HS-27A (cell line): ENCODE data around the gene MYH11.
"Not testable (repeated sequence)": the region's sequence is repeated elsewhere in the genome, so short reads cannot be mapped to it uniquely, and the experiment has no call there.

Source experiments
- DNase-seq: peaks from one replicate; pipeline ENCODE4 v3.0.0-alpha.2; 2012; ENCODE audit warnings: low read depth, missing footprints

Gene MYH11

GRCh38 chr16:15809297-15809696 lies 47.5 kb downstream of the MYH11 start:
- DNase-seq = not testable (repeated sequence)

DNA sequence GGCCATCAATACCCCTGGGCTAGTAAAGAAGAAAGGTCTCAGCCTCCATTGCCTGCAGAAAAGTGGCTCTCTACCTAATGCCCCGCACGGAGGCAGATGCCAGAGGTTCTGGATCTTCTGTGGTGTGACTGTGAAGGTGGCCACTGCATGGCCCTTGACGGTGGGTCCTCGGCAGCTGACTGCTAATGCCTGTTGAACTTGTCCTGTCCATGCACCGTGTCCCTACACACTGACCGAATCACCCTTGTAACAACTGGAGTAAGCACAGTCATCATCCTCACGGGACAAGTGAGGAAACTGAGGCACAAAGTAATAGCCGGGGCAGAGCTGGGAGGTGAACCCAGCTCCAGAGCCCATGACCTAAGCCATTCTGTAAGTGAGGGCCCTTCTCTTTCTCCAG lies 48.8 kb downstream of the MYH11 start:
- no peak for DNase-seq

DNA sequence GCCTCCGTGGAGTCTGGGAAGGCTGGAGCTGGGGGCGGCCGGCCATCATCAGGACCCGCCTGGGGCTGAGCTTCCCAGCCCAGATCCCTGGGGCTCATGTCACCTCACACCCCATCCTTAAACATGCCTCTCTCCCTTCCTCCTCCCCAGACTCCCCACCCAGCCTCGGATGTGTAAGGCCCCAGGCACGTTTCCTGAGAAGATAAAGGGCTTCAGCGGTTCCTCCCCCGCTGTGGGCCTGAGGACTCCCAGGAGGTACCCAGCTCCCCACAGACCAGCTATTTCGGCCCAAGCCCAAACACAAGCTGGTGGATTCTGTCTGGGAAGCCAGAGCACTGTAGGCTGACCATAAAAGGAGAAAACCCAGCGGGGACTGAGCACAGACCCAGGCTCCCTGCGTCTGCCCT lies 49.2 kb downstream of the MYH11 start:
- DNase-seq = no peak

- DNase-seq = no peak
Observed at GRCh38 chr16:15803618-15804017, 53.2 kb downstream of the MYH11 start.

- no peak for DNase-seq
Observed at GRCh38 chr16:15799851-15800495, 56.9 kb downstream of the MYH11 start.

- DNase-seq = no peak
Observed at GRCh38 chr16:15798671-15799070, 58.2 kb downstream of the MYH11 start.

GRCh38 chr16:15796885-15797284 lies 59.9 kb downstream of the MYH11 start:
- DNase-seq = no peak

DNA sequence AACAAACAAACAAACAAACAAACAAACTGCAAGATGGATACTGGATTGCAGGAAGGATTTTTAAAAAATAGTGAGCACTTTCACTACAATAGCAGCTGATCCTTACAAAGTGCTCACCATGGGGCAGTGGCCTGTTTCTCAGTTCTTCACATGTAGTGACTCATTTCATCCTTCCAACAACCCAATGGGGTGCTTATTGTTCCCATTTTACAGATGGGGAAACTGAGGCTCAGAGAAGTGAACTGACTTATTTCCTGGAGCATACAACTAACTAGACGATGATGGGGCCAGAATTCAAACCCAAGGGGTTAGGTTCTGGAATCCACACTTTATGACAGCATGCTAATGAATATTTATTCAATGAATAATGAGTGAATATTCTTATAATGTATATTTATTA lies 61.2 kb downstream of the MYH11 start:
- no peak for DNase-seq

- DNase-seq = no peak
Observed at GRCh38 chr16:15792563-15792971, 64.3 kb downstream of the MYH11 start.

GRCh38 chr16:15790458-15790857 lies 66.4 kb downstream of the MYH11 start:
- no peak for DNase-seq

GRCh38 chr16:15789816-15790215 lies 67.0 kb downstream of the MYH11 start:
- DNase-seq = not testable (repeated sequence)

- DNase-seq = no peak
Observed at GRCh38 chr16:15788846-15789239, 68.0 kb downstream of the MYH11 start.

DNA sequence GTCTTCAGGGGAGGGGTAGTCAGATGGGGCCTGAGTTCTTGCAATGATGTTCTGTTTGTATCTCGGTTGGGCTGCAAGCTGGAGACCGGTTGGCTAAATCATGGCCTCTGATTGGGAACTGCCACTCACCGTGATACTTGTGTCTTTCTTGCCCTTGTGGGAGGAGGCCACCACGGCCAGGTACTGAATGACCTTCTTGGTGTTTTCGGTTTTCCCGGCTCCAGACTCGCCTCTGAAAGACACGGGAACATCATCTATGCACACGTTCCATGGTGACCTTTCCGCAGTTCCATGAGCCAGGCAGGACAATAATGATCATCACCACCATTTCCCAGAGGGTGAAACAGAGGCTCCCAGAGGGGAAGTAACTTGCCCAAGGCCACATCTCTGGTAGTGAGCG lies 70.3 kb downstream of the MYH11 start:
- no peak for DNase-seq

GRCh38 chr16:15785386-15786059 lies 71.3 kb downstream of the MYH11 start:
- no peak for DNase-seq

GRCh38 chr16:15783985-15784384 lies 72.8 kb downstream of the MYH11 start:
- DNase-seq = no peak

DNA sequence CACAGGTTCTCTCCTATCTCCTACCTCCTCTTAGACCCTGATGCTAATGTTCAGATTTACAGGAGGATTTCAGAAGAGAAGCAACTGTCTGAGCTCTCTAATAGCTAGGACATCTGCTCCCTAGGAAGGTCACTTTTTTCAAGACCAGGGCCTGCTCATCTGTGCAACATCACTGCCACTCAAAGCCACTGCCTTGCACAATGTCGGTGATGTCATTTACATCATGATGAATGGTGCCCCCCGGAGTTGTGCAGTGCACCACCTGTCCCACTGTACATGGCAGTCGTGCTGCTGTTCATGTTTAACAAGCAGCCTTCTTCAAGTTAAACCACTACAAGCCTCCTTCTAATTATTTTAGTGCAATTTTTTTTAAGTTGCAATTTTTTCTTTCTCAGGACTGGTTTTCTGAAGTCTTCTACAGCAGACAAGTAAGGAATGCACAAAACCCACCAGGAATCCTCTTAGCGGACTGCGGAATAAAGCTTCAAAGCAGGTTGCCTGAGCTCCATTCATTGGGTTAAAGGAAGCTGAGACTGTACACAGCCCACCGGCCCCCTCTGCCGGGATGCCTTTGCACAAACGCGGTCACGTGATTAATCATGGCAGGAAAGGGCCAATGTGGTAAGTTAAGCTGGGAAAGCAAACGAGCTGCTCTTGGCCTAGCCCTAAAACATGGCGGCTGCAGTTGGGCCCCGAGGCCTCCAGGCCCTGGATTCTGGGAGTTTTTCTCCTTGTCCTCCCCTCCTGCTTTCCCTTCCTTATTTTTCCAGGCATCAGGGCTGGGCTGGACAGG lies 74.1 kb downstream of the MYH11 start:
- DNase-seq = no peak

DNA sequence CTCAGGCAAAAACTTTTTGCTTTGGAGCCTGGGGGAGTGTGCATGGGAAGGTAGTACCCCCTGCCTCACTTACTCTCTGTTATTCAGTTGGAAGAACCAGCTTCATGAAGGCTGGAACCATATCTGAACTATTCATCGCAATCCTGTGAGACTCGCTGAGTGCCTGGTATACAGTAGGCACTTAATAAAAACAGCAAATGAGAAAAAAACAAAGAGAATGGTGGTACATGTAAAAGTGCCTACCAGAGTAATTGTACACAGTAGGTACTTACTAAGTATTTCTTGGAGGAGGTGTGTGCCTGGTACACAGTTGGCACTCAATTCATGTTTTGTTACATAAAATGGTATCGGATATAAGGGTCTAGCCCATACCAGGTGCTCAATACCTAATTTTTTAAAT lies 75.2 kb downstream of the MYH11 start:
- no peak for DNase-seq

DNA sequence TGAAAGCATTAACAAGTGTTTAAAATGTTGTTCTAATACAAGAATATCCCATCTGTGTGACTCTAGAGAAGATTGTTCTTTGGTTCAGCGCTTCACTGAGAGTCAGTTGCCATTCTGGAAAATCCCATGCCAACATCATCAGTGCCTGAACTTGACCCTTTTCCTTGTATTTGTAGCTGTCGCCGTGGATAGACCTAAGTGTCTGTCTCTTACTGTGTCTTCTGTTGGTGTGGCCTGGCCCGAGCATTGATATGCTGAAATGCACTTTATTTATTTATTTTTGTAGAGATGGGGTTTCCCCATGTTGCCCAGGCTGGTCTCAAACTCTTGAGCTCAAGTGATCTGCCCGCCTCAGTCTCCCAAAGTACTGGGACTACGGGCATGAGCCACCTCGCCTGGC lies 76.0 kb downstream of the MYH11 start:
- DNase-seq = no peak

- DNase-seq = no peak
Observed at GRCh38 chr16:15779664-15780351, 77.0 kb downstream of the MYH11 start.

GRCh38 chr16:15778999-15779614 lies 77.7 kb downstream of the MYH11 start:
- DNase-seq = no peak

DNA sequence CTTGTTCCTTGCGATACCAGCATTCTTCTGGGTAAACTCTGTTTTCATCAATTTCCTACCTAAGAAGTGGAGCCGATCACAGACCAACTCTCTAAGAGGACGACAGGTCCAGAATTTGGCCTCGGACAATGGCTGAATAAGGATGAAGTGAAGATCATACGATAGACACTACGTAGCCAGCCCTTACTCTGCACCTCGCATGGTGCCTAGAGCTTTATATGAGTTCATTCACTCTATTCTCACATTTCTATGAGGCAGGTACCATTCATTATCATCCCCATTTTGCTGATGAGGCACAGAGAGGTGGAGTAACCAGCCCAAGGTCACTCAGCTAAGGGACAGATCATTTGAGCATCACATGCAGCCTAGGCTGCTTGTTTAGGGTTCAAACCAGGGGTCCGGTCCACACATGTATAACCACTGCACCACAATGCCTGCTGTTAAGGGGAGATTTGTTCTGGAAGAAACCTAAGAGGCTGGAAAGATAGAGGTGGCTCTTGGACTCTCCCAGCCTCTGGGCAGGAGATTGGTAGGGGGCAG lies 78.6 kb downstream of the MYH11 start:
- no peak for DNase-seq
